Limb (tissue), 2 donors: ENCODE results near the gene ODAD2.
A peak's percentile ranks its signal among the peaks of the same experiment; 100 is the strongest.
"Not testable (repeated sequence)": the region's sequence is repeated elsewhere in the genome, so short reads cannot be mapped to it uniquely, and the experiment has no call there.

Source experiments
- DNase-seq, 2 donors: peaks; one replicate each; pipeline ENCODE4 v3.0.0-alpha.2; 2016; ENCODE audit errors: extremely low spot score in 2 of 2

The ODAD2 gene

GRCh38 chr10:27970795-27971194 is 28.1 kb downstream of the ODAD2 start:
- DNase-seq, result not testable (repeated sequence)

GRCh38 chr10:27969931-27970330 is 28.9 kb downstream of the ODAD2 start:
- DNase-seq, result not testable (repeated sequence)

DNA sequence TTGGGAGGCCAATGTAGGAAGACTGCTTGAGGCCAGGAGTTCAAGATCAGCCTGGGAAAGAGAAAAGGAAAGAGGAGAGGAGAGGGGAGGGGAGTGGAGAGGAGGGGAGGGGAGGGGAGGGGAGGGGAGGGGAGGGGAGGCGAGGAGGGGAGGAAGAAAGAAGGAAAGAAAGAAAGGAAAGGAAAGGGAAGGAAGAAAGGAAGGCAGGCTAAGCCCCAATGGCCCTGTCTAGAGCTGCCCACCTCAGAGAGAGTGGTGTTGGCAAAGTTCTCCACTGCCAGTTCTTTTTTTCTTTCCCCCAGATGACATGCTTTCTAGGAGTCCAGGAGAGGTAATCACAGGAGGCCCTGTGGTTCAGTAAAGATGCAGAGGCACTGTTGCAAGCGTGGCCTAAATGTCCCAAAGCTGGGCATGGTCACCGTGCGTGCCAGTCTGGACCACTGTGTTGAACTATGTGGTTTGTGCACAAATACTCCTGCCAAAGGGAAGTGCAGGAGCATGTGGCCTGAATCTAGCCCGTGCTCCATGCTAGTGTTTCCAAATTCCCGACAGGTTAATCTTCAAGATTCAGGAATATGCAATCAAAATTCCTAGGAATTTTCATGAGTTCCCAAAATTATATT is 39.7 kb downstream of the ODAD2 start:
- no peak for DNase-seq

DNA sequence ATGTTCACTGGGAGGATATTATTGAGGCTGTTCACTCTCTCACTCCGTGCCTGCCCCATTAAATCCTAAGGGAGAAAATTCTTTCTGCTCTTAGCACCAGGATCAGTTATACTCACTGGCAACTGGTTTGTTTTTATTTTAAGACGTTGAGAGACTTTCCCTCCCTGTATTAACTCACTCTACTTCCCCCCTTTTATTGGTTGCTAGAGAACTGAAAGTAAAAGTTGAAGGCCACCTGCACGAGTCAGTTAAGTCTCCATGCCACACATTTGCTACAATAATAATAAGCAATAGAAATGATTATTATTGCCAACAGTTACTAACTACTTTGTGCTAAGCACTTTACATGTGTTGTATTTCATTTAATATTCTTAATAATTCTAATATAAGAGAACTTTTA is 40.5 kb downstream of the ODAD2 start:
- not testable (repeated sequence) for DNase-seq

- no peak for DNase-seq
These were observed 48.7 kb downstream of the ODAD2 start for GRCh38 chr10:27950242-27950564.

DNA sequence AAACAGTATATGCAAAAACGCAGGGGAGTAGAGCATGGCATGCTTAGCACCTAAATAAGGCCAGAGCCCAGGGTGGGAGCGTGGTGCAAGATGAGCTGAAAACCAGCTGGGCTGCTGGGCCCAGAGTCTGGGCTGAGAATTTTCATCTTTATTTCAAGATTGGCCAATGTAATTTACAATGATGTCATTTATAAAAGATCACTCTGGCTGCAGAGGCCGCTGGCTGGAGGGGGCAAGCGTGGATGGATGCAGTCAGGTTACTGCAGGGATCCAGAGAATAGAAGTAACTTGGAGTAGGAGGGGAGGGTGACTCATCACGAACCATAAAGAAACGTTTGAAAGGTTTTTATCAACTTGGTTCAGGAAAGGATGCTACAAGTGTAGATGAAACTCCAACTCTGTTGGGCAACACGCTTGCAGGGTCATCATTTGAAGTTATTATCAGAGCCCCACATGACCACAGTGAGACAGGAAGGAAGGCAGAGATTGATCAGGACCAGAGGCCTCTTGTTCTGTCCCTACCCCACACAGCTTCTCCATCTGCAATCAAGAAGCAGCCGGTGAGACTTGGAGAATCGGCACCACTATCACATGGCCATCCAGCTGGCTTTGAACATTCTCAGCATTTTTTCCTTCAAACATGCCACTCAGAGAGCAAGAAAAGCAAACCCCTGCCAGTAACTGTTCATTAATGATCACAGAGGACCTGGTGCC is 49.2 kb downstream of the ODAD2 start:
- DNase-seq, result no peak

DNA sequence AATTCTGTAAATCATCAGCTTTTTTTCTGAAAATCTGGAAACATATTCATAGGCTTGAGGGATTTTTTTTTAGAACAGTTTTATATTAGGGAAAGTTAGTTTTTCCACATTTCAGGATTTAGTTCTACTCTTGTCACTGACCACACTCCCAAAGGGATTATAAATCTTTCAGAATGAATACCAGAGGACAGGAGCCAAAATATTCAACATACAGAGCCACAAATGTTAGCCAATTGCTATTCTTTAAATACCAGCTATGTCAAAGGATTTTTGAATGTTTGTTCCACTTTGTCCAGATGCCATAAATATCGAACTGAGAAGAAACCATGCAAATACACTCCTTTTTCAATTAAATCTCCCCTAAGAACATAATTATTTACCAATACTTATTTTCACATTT is 50.7 kb downstream of the ODAD2 start:
- DNase-seq, result peak in 1 of 2 donors; percentile 77

- DNase-seq, result no peak
These were observed 51.3 kb downstream of the ODAD2 start for GRCh38 chr10:27947540-27947939.

- no peak for DNase-seq
These were observed 54.9 kb downstream of the ODAD2 start for GRCh38 chr10:27944005-27944404.

DNA sequence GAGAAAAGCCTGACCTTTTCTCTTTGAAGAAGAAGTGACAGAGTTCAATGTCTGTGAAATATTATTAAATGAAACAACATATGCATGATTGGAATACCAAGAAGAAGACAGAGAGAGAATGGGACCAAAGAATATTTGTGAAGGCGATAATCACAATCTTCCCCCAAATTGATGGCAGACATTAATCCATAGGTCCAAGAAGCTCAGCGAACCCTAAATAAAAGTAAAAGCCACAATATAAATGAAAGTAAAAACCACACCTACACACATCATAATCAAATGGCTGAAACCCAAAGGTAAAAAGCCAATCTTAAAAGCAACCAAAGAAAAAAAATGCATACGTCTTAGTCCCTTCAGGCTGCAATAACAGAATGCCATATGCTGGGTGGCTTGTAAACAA is 84.0 kb downstream of the ODAD2 start:
- DNase-seq, result no peak

- no peak for DNase-seq
These were observed 86.6 kb downstream of the ODAD2 start for GRCh38 chr10:27912231-27912630.

GRCh38 chr10:27911539-27911938 is 87.3 kb downstream of the ODAD2 start:
- DNase-seq, result peak in 1 of 2 donors; percentile 6

DNA sequence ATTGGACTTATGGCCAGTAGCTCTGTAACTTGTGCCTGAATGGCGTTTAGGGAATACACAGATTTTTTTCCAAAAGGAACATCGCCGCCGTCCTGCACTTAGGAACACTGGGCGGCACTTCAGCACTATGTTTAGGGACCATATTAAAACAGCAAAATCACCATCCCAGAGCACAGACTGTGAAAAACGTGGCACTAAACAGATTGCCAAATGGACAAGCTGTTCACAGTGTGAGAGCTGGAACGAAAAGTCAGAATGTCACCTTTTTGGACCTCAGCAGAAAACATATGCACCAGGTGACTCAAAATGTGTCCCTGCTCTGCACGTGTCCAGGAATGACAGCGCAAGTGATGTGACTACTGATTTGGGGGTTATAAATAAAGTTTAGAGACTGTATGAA is 87.9 kb downstream of the ODAD2 start:
- no peak for DNase-seq

- no peak for DNase-seq
These were observed 90.6 kb downstream of the ODAD2 start for GRCh38 chr10:27908231-27908630.

- DNase-seq, result not testable (repeated sequence)
These were observed 99.4 kb downstream of the ODAD2 start for GRCh38 chr10:27899485-27899884.

GRCh38 chr10:27899058-27899457 is 99.8 kb downstream of the ODAD2 start:
- no peak for DNase-seq

DNA sequence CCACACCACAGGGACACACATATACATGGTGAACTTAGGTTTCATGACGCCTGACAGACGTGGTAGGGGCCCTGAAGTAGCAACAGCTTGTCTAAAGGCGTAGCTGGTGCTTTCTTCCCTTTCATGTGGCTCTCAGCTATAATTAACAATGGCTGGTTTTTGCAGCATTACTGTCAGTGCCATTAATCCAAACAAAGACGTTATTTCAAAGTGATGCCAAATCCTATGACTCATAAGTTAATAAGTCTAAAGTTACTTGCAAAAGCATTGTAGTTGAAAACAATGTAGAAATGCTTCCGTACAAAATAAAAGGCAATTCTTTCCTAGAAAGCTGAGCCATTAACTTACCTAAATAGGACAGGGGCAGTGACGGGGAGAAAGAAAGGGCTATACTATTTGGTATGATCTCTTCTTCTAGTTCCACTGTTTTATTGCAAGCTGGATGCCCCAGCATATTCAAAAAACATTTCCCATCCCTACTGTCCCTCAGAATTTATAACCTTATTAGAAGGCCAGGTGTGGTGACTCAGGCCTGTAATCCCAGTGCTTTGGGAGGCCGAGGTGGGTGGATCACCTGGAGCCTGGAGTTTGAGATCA is 105.4 kb downstream of the ODAD2 start:
- peak in 1 of 2 donors; percentile 15 for DNase-seq

- DNase-seq, result no peak
These were observed 107.9 kb downstream of the ODAD2 start for GRCh38 chr10:27890971-27891370.

GRCh38 chr10:27889518-27889917 is 109.4 kb downstream of the ODAD2 start:
- DNase-seq, result no peak

- no peak for DNase-seq
These were observed 114.7 kb downstream of the ODAD2 start for GRCh38 chr10:27884185-27884641.

DNA sequence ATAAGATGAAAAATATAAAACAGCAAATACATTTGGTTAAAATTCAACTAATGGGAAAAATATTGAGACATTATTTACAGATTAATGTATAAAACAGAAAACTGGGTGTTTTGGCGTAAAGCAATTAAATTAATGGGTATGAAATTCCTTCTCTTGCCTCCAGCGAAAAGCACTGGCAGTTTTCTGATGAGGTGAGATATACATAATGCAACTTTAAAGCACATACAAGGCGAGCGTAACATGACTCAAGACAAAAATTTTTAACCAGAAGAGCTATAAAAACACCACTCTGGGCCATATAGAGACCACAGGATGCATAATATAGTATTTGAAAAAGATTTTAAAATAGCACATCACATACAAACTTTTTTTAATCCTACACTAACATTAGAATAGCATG is 120.6 kb downstream of the ODAD2 start:
- DNase-seq, result no peak

DNA sequence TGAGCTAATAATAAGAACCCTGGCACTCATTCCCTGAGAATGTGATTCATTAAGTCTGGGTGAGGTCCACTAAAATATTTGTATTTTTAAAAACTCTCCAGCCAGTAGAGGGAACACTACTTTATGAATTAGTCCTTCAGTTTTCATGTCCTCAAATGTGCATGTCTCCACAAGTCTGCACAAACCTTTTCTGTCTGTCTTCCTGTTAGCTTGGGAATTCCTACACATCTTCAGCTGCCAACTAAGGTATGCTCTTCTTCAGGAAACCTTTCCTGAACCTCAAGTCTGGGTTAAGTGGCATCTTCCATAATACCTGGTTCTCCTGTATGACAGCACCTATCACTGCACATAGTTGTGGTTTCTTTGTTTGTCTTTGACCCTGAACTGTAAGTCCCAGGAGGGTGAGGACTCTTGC is 133.7 kb downstream of the ODAD2 start:
- DNase-seq, result no peak

DNA sequence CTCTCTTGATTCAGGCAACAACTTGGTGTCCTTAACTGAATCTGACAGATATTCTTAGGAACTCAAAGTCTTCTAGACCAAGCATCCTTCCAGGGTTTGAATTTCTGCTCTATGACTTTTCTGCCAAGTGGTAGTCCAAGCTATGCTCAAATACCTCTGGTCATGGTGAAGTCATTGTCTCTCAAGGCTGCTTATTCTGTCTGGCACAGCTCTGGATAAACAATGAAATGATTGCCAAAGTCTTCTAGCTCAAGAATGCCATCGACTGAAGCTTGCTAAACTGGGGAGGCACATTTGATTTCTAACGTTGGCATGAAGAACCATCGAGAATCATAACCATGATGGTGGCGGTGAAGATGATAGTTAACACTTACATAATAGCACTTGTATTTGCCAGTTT is 137.1 kb downstream of the ODAD2 start:
- no peak for DNase-seq
